ENCODE measurements around the gene PLXNA4. TPM values are rescaled to one million over a fixed set of nuclear protein-coding genes. Genes with fewer than 3 reads are reported as not detected.

The PLXNA4 gene
- total RNA-seq, 1 experiment from 2014 or later = 0.10 TPM

DNA sequence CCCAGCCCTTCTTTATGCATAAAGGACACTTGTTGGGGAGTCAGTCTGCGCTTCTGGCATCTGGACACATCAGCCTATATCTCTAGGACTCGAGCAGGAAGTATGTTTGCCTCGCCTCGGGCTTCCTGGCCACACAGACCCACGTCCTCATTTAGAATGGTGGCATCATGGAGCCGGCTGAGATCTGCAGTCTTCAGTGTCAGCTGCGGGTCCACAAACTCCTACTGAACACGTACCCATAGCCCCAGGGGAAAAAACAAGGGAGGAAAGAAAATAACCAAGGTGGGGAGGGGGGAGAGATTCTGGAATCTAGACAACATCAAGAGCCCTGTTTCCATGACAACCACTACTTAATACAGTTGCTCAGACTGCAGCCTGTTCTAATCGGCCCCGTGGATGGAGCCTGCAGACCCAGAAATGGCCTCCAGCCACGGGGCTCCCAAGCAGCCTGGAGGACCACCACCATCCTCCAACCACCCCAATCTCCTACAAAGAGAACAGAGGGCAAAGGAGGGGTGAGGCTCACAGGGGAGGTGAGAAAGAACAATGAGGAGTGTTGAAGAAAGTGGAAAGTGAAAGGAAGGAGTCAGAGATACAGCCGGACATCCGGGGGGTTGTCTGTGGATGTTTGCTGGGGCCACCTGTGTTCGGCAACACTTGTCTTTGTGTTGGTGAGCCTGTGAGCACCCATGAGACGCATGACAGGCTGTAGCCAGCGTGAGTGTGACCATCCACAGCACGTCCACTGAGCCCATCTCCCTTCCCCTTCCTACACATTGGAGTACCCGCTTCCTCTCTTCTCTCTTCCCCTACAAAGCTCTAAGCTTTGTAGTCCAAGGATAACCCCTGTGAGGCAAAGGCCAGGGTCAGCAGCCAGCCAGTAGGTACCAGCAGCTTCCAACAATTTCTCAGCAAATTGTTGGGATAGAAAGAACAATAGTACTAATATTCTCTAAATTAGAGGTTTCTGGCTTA, 141.0 kb downstream of the PLXNA4 start:
- Histone ChIP-seq H3K27me3 (ENCODE audit: control insufficient read depth, insufficient read depth, low read length) (peaks cover 13% of the 10 kb centered on the region), H3K4me1 (ENCODE audit: control insufficient read depth, insufficient read depth, low read length) (no peaks in the 10 kb centered on the region), H3K36me3 (ENCODE audit: control insufficient read depth, insufficient read depth, low read length) (no peaks in the 10 kb centered on the region), H3K4me3 (ENCODE audit: low read depth in 2 of 2, low read length in 2 of 2) (0 out of 4 replicates have a peak overlapping the region, but pooled peaks of 1 of the 2 experiments have one; percentile 12), H3K9me3 (ENCODE audit: control insufficient read depth, insufficient read depth, low read depth, low read length) (no peaks in the 10 kb centered on the region), H3K27ac (ENCODE audit: low read length) (no peak overlapping the region)
- intact Hi-C loops (cut with micrococcal nuclease; ENCODE audit: unreplicated experiment) = no loop called here
- ATAC-seq (no peak), DNase-seq (ENCODE audit: low read depth, low spot score) (no peak)
- BruUV-seq (replicated peaks) = no TSS peak
- in situ Hi-C loops (cut with HindIII; ENCODE audit: low pct_unique_long_range_greater_than_20kb, low sequenced_read_pairs) = no loop called here
- POLR2A ChIA-PET = no interaction called here
- TF ChIP-seq, protein P1, sequence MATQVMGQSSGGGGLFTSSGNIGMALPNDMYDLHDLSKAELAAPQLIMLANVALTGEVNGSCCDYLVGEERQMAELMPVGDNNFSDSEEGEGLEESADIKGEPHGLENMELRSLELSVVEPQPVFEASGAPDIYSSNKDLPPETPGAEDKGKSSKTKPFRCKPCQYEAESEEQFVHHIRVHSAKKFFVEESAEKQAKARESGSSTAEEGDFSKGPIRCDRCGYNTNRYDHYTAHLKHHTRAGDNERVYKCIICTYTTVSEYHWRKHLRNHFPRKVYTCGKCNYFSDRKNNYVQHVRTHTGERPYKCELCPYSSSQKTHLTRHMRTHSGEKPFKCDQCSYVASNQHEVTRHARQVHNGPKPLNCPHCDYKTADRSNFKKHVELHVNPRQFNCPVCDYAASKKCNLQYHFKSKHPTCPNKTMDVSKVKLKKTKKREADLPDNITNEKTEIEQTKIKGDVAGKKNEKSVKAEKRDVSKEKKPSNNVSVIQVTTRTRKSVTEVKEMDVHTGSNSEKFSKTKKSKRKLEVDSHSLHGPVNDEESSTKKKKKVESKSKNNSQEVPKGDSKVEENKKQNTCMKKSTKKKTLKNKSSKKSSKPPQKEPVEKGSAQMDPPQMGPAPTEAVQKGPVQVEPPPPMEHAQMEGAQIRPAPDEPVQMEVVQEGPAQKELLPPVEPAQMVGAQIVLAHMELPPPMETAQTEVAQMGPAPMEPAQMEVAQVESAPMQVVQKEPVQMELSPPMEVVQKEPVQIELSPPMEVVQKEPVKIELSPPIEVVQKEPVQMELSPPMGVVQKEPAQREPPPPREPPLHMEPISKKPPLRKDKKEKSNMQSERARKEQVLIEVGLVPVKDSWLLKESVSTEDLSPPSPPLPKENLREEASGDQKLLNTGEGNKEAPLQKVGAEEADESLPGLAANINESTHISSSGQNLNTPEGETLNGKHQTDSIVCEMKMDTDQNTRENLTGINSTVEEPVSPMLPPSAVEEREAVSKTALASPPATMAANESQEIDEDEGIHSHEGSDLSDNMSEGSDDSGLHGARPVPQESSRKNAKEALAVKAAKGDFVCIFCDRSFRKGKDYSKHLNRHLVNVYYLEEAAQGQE (IDR thresholded peaks at IDR 0.05; ENCODE audit: insufficient read depth in 1 of 2, low read depth in 2 of 2, low read length in 1 of 2) = no peak
- TF ChIP-seq, protein P2, sequence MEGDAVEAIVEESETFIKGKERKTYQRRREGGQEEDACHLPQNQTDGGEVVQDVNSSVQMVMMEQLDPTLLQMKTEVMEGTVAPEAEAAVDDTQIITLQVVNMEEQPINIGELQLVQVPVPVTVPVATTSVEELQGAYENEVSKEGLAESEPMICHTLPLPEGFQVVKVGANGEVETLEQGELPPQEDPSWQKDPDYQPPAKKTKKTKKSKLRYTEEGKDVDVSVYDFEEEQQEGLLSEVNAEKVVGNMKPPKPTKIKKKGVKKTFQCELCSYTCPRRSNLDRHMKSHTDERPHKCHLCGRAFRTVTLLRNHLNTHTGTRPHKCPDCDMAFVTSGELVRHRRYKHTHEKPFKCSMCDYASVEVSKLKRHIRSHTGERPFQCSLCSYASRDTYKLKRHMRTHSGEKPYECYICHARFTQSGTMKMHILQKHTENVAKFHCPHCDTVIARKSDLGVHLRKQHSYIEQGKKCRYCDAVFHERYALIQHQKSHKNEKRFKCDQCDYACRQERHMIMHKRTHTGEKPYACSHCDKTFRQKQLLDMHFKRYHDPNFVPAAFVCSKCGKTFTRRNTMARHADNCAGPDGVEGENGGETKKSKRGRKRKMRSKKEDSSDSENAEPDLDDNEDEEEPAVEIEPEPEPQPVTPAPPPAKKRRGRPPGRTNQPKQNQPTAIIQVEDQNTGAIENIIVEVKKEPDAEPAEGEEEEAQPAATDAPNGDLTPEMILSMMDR (IDR thresholded peaks at IDR 0.05) = no peak
- no peak for TF ChIP-seq POLR2AphosphoS5 (IDR thresholded peaks at IDR 0.05; ENCODE audit: low read depth, low read length)
- no peak for TF ChIP-seq TCF7L2 (IDR thresholded peaks at IDR 0.05; ENCODE audit: low read depth, low read length)
- no peak for TF ChIP-seq SIN3A (IDR thresholded peaks at IDR 0.05; ENCODE audit: borderline replicate concordance, insufficient read depth, low read depth, low read length)
- CTCF ChIA-PET = no interaction called here

DNA sequence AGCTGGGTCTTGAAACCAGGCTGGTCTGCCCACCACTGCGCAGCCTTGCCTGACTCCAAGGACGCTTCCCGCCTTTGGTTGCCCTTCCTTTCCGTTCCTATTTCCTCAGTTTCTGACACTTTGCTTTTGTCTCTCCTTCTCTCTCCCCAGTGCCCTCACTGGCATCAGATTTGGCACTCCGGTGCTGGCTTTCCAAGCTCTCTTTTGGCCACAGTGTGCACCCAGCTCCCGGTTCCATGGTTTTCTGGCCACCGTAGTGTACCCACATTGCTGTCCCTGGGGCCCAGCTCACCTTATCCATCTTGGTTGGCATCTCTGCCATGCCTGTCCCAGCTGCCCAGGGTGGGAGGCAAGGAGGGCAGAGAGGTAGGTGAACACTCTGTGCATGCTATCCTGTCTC, 142.2 kb downstream of the PLXNA4 start:
- ATAC-seq (no peak), DNase-seq (ENCODE audit: low read depth, low spot score) (no peak)
- Histone ChIP-seq H3K9me3 (ENCODE audit: control insufficient read depth, insufficient read depth, low read depth, low read length) (no peaks in the 10 kb centered on the region), H3K4me1 (ENCODE audit: control insufficient read depth, insufficient read depth, low read length) (no peaks in the 10 kb centered on the region), H3K36me3 (ENCODE audit: control insufficient read depth, insufficient read depth, low read length) (no peaks in the 10 kb centered on the region), H3K4me3 (ENCODE audit: low read depth in 2 of 2, low read length in 2 of 2) (no peak overlapping the region), H3K27me3 (ENCODE audit: control insufficient read depth, insufficient read depth, low read length) (peaks cover 15% of the 10 kb centered on the region), H3K27ac (ENCODE audit: low read length) (no peak overlapping the region)
- TF ChIP-seq TCF7L2 (IDR thresholded peaks at IDR 0.05; ENCODE audit: low read depth, low read length) (no peak), POLR2AphosphoS5 (IDR thresholded peaks at IDR 0.05; ENCODE audit: low read depth, low read length) (no peak), SIN3A (IDR thresholded peaks at IDR 0.05; ENCODE audit: borderline replicate concordance, insufficient read depth, low read depth, low read length) (no peak)
- TF ChIP-seq, protein P2 (IDR thresholded peaks at IDR 0.05) = no peak
- TF ChIP-seq, protein P1 (IDR thresholded peaks at IDR 0.05; ENCODE audit: insufficient read depth in 1 of 2, low read depth in 2 of 2, low read length in 1 of 2) = no peak
- POLR2A ChIA-PET = no interaction called here
- in situ Hi-C loops (cut with HindIII; ENCODE audit: low pct_unique_long_range_greater_than_20kb, low sequenced_read_pairs) = no loop called here
- intact Hi-C loops (cut with micrococcal nuclease; ENCODE audit: unreplicated experiment) = no loop called here
- CTCF ChIA-PET = no interaction called here
- no TSS peak for BruUV-seq (replicated peaks)

All from Panc1 (cell line).